Liver (tissue), 9 donors: Measurements from ENCODE around the gene GCNT1. TPM values are rescaled to one million over a fixed set of nuclear protein-coding genes. Genes with fewer than 3 reads are reported as not detected.

ENCODE experiments used
- DNase-seq: peaks from one replicate; pipeline ENCODE4 v3.0.0-alpha.2; 2017; ENCODE audit warnings: low spot score
- H3K27ac ChIP-seq, 2 donors: one replicate each; pipeline ENCODE4 v1.7.0; 2013; ENCODE audit warnings: inconsistent platforms in 2 of 2, low read length in 2 of 2, control low read depth in 1 of 2, low read depth in 1 of 2, mild to moderate bottlenecking in 1 of 2
- H3K27me3 ChIP-seq, 4 donors: one replicate each; pipeline versions ENCODE4 v1.6.1 to v1.7.0; 2013; ENCODE audit warnings: low read length in 3 of 4, inconsistent platforms in 1 of 4, mild to moderate bottlenecking in 1 of 4, moderate library complexity in 1 of 4; ENCODE audit not compliant: control insufficient read depth in 4 of 4, insufficient read depth in 4 of 4
- H3K36me3 ChIP-seq, 4 donors: one replicate each; pipeline versions ENCODE4 v1.6.1 to v1.7.0; 2013; ENCODE audit warnings: low read length in 3 of 4, mild to moderate bottlenecking in 3 of 4, low read depth in 1 of 4, moderate library complexity in 1 of 4; ENCODE audit not compliant: control insufficient read depth in 4 of 4, insufficient read depth in 3 of 4
- H3K4me1 ChIP-seq, 4 donors: one replicate each; pipeline versions ENCODE4 v1.6.1 to v1.7.0; 2013; ENCODE audit warnings: low read length in 3 of 4, mild to moderate bottlenecking in 3 of 4, moderate library complexity in 1 of 4; ENCODE audit not compliant: control insufficient read depth in 4 of 4, insufficient read depth in 4 of 4
- H3K4me3 ChIP-seq, 3 donors: one replicate each; pipeline versions ENCODE4 v1.6.1 to v1.7.0; 2013; ENCODE audit warnings: low read length in 3 of 3, control low read depth in 1 of 3, low read depth in 1 of 3, mild to moderate bottlenecking in 1 of 3
- H3K9ac ChIP-seq, 2 donors: one replicate each; pipeline ENCODE4 v1.7.0; 2013; ENCODE audit warnings: low read length in 2 of 2, mild to moderate bottlenecking in 2 of 2, moderate library complexity in 2 of 2, control low read depth in 1 of 2, low read depth in 1 of 2
- H3K9me3 ChIP-seq, 4 donors: one replicate each; pipeline versions ENCODE4 v1.6.1 to v1.7.0; 2013; ENCODE audit warnings: low read length in 3 of 4; ENCODE audit not compliant: control insufficient read depth in 4 of 4
- ATF3 ChIP-seq: IDR thresholded peaks from 2 replicates; pipeline ENCODE4 v1.6.1; 2016; ENCODE audit warnings: antibody characterized with exemption
- CTCF ChIP-seq: fragments of 150-350 bp; IDR thresholded peaks from 2 replicates; pipeline ENCODE4 v1.5.1; 2017; ENCODE audit warnings: improper control_type of control experiment, low read depth, low read length; ENCODE audit not compliant: missing input control
- EGR1 ChIP-seq, 2 donors: IDR thresholded peaks; 2 replicates each; pipeline ENCODE4 v1.6.1; 2016 to 2018; ENCODE audit warnings: antibody characterized with exemption in 2 of 2, low read depth in 2 of 2
- FOXA1 ChIP-seq: IDR thresholded peaks from 2 replicates; pipeline ENCODE4 v1.6.1; 2016; ENCODE audit warnings: antibody characterized with exemption
- FOXA2 ChIP-seq: IDR thresholded peaks from 2 replicates; pipeline ENCODE4 v1.6.1; 2016; ENCODE audit warnings: antibody characterized with exemption
- GABPA ChIP-seq, 2 donors: IDR thresholded peaks in 1 of 2; conservative IDR thresholded peaks in 1 of 2; 2 replicates each; pipeline ENCODE4 v1.6.1; 2016; ENCODE audit warnings: antibody characterized with exemption in 2 of 2, mild to moderate bottlenecking in 1 of 2, moderate library complexity in 1 of 2
- HNF4A ChIP-seq, 2 donors: conservative IDR thresholded peaks; 2 replicates each; pipeline ENCODE4 v1.6.1; 2016; ENCODE audit warnings: antibody characterized with exemption in 2 of 2, mild to moderate bottlenecking in 2 of 2
- HNF4G ChIP-seq: IDR thresholded peaks from 2 replicates; pipeline ENCODE4 v1.6.1; 2016; ENCODE audit warnings: antibody characterized with exemption
- JUND ChIP-seq, 2 donors: IDR thresholded peaks; 2 replicates each; pipeline ENCODE4 v1.6.1; 2016; ENCODE audit warnings: antibody characterized with exemption in 2 of 2
- MAX ChIP-seq: IDR thresholded peaks from 2 replicates; pipeline ENCODE4 v1.6.1; 2016; ENCODE audit warnings: antibody characterized with exemption
- NR2F2 ChIP-seq: IDR thresholded peaks from 2 replicates; pipeline ENCODE4 v1.6.1; 2016; ENCODE audit warnings: antibody characterized with exemption
- RAD21 ChIP-seq, 2 donors: IDR thresholded peaks; 2 replicates each; pipeline ENCODE4 v1.6.1; 2016; ENCODE audit warnings: antibody characterized with exemption in 2 of 2, mild to moderate bottlenecking in 2 of 2
- REST ChIP-seq: IDR thresholded peaks from 2 replicates; pipeline ENCODE4 v1.6.1; 2016; ENCODE audit warnings: antibody characterized with exemption, mild to moderate bottlenecking
- RXRA ChIP-seq, 2 donors: IDR thresholded peaks; 2 replicates each; pipeline ENCODE4 v1.6.1; 2017 to 2018; ENCODE audit warnings: antibody characterized with exemption in 2 of 2, mild to moderate bottlenecking in 1 of 2
- SP1 ChIP-seq: IDR thresholded peaks from 2 replicates; pipeline ENCODE4 v1.6.1; 2018; ENCODE audit warnings: antibody characterized with exemption, mild to moderate bottlenecking
- TAF1 ChIP-seq: conservative IDR thresholded peaks from 2 replicates; pipeline ENCODE4 v1.6.1; 2016; ENCODE audit warnings: antibody characterized with exemption, mild to moderate bottlenecking
- ZBTB33 ChIP-seq: IDR thresholded peaks from 2 replicates; pipeline ENCODE4 v1.6.1; 2016; ENCODE audit warnings: antibody characterized with exemption
- WGBS: extraction: QIAGEN DNeasy Blood & Tissue Kit; methylation state at CpG from one replicate; pipeline ENCODE4 v1.1.7; 2013; 5-methylcytosine and 5-hydroxymethylcytosine counted together
- polyA plus RNA-seq, 2 donors: library from polyadenylated mRNA; stranded (reverse) in 1 of 2; unstranded in 1 of 2; fragments of 200-250 nt in 1 of 2; fragments of >200 nt in 1 of 2; fragmentation: Nextera tagmentation in 1 of 2; extraction: Ambion mirVana in 1 of 2; gene quantifications; one replicate each; pipeline versions ENCODE4 v1.2.1 to v1.2.3, GENCODE V29; 2013 to 2015
- total RNA-seq, 2 donors: library from RNA; depleted of rRNA; stranded (reverse); fragments of >200 nt; gene quantifications; one replicate each; pipeline ENCODE4 v1.2.3, GENCODE V29; 2014
- donor health status: healthy.
- donor health status: healthy.
- donor health status: healthy.
- donor health status: healthy.
- donor health status: healthy.

GCNT1 gene
- total and polyA plus RNA-seq, 4 donors: 0.82 to 4.3 (median 2.6) TPM

- no peaks in the 10 kb centered on the region for H3K36me3 ChIP-seq
- no peak overlapping the region for H3K27ac ChIP-seq
- H3K4me3 ChIP-seq: no peak overlapping the region
- no peak for TF ChIP-seq RAD21 (IDR thresholded peaks at IDR 0.05)
- no peak for TF ChIP-seq ZBTB33
- no peak for TF ChIP-seq FOXA1
- no peak for TF ChIP-seq ATF3
- no peak for TF ChIP-seq MAX
- DNase-seq: no peak
- WGBS: 90% methylated on average over 8 of the region's 8 CpGs
- H3K27me3 ChIP-seq: no peaks in the 10 kb centered on the region
- no peaks in the 10 kb centered on the region for H3K9me3 ChIP-seq
- no peaks in the 10 kb centered on the region for H3K4me1 ChIP-seq
- H3K9ac ChIP-seq: no peak overlapping the region
Observed at GRCh38 chr9:76431601-76432000, 27.4 kb upstream of the GCNT1 start.

GRCh38 chr9:76433406-76433805 is 25.6 kb upstream of the GCNT1 start:
- no peak for TF ChIP-seq HNF4G
- no peak for TF ChIP-seq REST
- TF ChIP-seq JUND (IDR thresholded peaks at IDR 0.05): no peak
- TF ChIP-seq NR2F2: no peak
- TF ChIP-seq CTCF: no peak
- TF ChIP-seq EGR1 (IDR thresholded peaks at IDR 0.05; ENCODE audit: low read depth in 2 of 2): no peak
- no peak for TF ChIP-seq RAD21 (IDR thresholded peaks at IDR 0.05)
- no peak for TF ChIP-seq SP1
- TF ChIP-seq RXRA (IDR thresholded peaks at IDR 0.05): no peak
- no peak for TF ChIP-seq HNF4A (conservative IDR thresholded peaks at IDR 0.05)
- TF ChIP-seq MAX: no peak
- TF ChIP-seq TAF1: no peak
- TF ChIP-seq GABPA (IDR thresholded peaks at IDR 0.05 in 1 of 2, conservative IDR thresholded peaks at IDR 0.05 in 1 of 2): no peak
- no peak for TF ChIP-seq ZBTB33
- TF ChIP-seq FOXA2: no peak
- Histone ChIP-seq H3K27me3 (no peaks in the 10 kb centered on the region), H3K4me1 (no peaks in the 10 kb centered on the region), H3K4me3 (no peak overlapping the region), H3K36me3 (no peaks in the 10 kb centered on the region), H3K27ac (no peak overlapping the region), H3K9me3 (no peaks in the 10 kb centered on the region), H3K9ac (no peak overlapping the region)
- DNase-seq: no peak
- WGBS: 95% methylated on average over 5 of the region's 5 CpGs
